SW480 (cell line): Measurements from ENCODE around the gene ATL2.
"Not testable (repeated sequence)": the region's sequence is repeated elsewhere in the genome, so short reads cannot be mapped to it uniquely, and the experiment has no call there.

Experiments
- DNase-seq: peaks from one replicate; pipeline ENCODE4 v3.0.0-alpha.2; 2016; ENCODE audit warnings: low spot score

Gene ATL2

GRCh38 chr2:38377050-38377828, at the start of gene ATL2:
ATL2 (minus strand) TSS chr2:38377273; CDS start chr2:38377260, 13 bp downstream.
- DNase-seq: peak; percentile 98

- no peak for DNase-seq
These were observed 46.7 kb upstream of the ATL2 start for GRCh38 chr2:38423763-38424162.

- no peak for DNase-seq
These were observed 44.4 kb upstream of the ATL2 start for GRCh38 chr2:38421274-38422056.

- no peak for DNase-seq
These were observed 42.4 kb upstream of the ATL2 start for GRCh38 chr2:38419499-38419898.

GRCh38 chr2:38418735-38419134, 41.7 kb upstream of the ATL2 start:
- DNase-seq: no peak

GRCh38 chr2:38417745-38418689, 40.9 kb upstream of the ATL2 start:
- DNase-seq: no peak

GRCh38 chr2:38416296-38417036, 39.4 kb upstream of the ATL2 start:
- DNase-seq: no peak

GRCh38 chr2:38415728-38416291, 38.7 kb upstream of the ATL2 start:
- DNase-seq: no peak

GRCh38 chr2:38415023-38415422, 38.0 kb upstream of the ATL2 start:
- no peak for DNase-seq

- not testable (repeated sequence) for DNase-seq
These were observed 35.3 kb upstream of the ATL2 start for GRCh38 chr2:38412235-38412871.

- DNase-seq: no peak
These were observed 32.4 kb upstream of the ATL2 start for GRCh38 chr2:38409156-38410102.

GRCh38 chr2:38407111-38407682, 30.1 kb upstream of the ATL2 start:
- no peak for DNase-seq

- DNase-seq: no peak
These were observed 29.6 kb upstream of the ATL2 start for GRCh38 chr2:38406597-38407110.

- DNase-seq: no peak
These were observed 29.0 kb upstream of the ATL2 start for GRCh38 chr2:38405917-38406596.

- DNase-seq: no peak
These were observed 23.4 kb upstream of the ATL2 start for GRCh38 chr2:38400513-38400912.

GRCh38 chr2:38398739-38399138, 21.7 kb upstream of the ATL2 start:
- no peak for DNase-seq

GRCh38 chr2:38394903-38395341, 17.8 kb upstream of the ATL2 start:
- peak; percentile 96 for DNase-seq

- DNase-seq: no peak
These were observed 17.0 kb upstream of the ATL2 start for GRCh38 chr2:38394041-38394440.
